SK-N-SH (cell line): Measurements from ENCODE around the gene HECW1. TPM values are rescaled to one million over a fixed set of nuclear protein-coding genes. Genes with fewer than 3 reads are reported as not detected.
A peak's percentile ranks its signal among the peaks of the same experiment; 100 is the strongest.

Experiments used
- CTCF ChIA-PET: fragments of 300-600, 350-600 bp; formaldehyde crosslinking; extraction: SDS; loops from one replicate; lab custom pipeline; 2021; lab: Yijun Ruan, JAX
- POLR2A ChIA-PET: fragments of 350-600 bp; sonication (Branson Sonifier 250); formaldehyde crosslinking; extraction: SDS; loops from one replicate; lab custom pipeline; 2020; ENCODE audit warnings: antibody characterized with exemption, inconsistent platforms; lab: Yijun Ruan, JAX
- DNase-seq: peaks from one replicate; pipeline ENCODE4 v3.0.0; 2012
- H2AFZ ChIP-seq: fragments of 200-600 bp; sonication (generic); 2 replicates; pipeline ENCODE4 v1.8.1; 2016; ENCODE audit warnings: antibody characterized with exemption, mild to moderate bottlenecking, low read depth
- H3F3A ChIP-seq: fragments of 200-600 bp; sonication (generic); replicated peaks from 2 replicates; pipeline ENCODE3; 2016; ENCODE audit warnings: antibody characterized with exemption, mild to moderate bottlenecking; ENCODE audit not compliant: insufficient read depth
- H3K27ac ChIP-seq, 2 experiments: fragments of 200-500 bp in 1 of 2; fragments of 200-600 bp in 1 of 2; sonication (Bioruptor generic) in 1 of 2; sonication (generic), shearing (Covaris generic) in 1 of 2; 2 replicates each; pipeline versions ENCODE4 v1.5.1 to v1.6.1; 2014 to 2016; ENCODE audit warnings: low read depth in 2 of 2, inconsistent platforms in 1 of 2, low read length in 1 of 2, mild to moderate bottlenecking in 1 of 2, mixed read lengths in 1 of 2
- H3K27me3 ChIP-seq: fragments of 200-600 bp; sonication (generic), shearing (Covaris generic); 2 replicates; pipeline ENCODE4 v1.6.1; 2016; ENCODE audit warnings: mixed run types; ENCODE audit not compliant: insufficient read depth
- H3K36me3 ChIP-seq, 2 experiments: fragments of 200-500 bp in 1 of 2; fragments of 200-600 bp in 1 of 2; sonication (Bioruptor generic) in 1 of 2; sonication (generic) in 1 of 2; replicated peaks in 1 of 2; 2 replicates each; pipeline versions ENCODE3 to v1.5.1; 2014 to 2016; ENCODE audit warnings: low read length in 1 of 2, mild to moderate bottlenecking in 1 of 2; ENCODE audit not compliant: insufficient read depth in 2 of 2, control insufficient read depth in 1 of 2
- H3K4me1 ChIP-seq, 2 experiments: fragments of 200-500 bp in 1 of 2; fragments of 200-600 bp in 1 of 2; sonication (Bioruptor generic) in 1 of 2; sonication (generic), shearing (Covaris generic) in 1 of 2; 2 replicates each; pipeline versions ENCODE4 v1.5.1 to v1.6.1; 2014 to 2016; ENCODE audit warnings: low read depth in 1 of 2, low read length in 1 of 2, mixed run types in 1 of 2; ENCODE audit not compliant: insufficient read depth in 2 of 2, control insufficient read depth in 1 of 2
- H3K4me2 ChIP-seq: fragments of 200-600 bp; sonication (generic), shearing (Covaris generic); 2 replicates; pipeline ENCODE4 v1.6.1; 2017; ENCODE audit warnings: mixed run types
- H3K4me3 ChIP-seq, 2 experiments: fragments of 200-500 bp in 1 of 2; fragments of 200-600 bp in 1 of 2; sonication (Bioruptor generic) in 1 of 2; sonication (generic), shearing (Covaris generic) in 1 of 2; 2 replicates each; pipeline versions ENCODE4 v1.5.1 to v1.8.1; 2014 to 2016; ENCODE audit warnings: low read depth in 2 of 2, inconsistent platforms in 1 of 2, low read length in 1 of 2, mild to moderate bottlenecking in 1 of 2, mixed read lengths in 1 of 2, moderate library complexity in 1 of 2
- H3K79me2 ChIP-seq: fragments of 200-600 bp; sonication (generic); 2 replicates; pipeline ENCODE4 v1.8.1; 2017; ENCODE audit warnings: mild to moderate bottlenecking; ENCODE audit not compliant: insufficient read depth
- H3K9ac ChIP-seq: fragments of 200-600 bp; sonication (generic); 2 replicates; pipeline ENCODE4 v1.6.1; 2017; ENCODE audit warnings: mixed run types
- H3K9me2 ChIP-seq: fragments of 200-600 bp; sonication (generic); 2 replicates; pipeline ENCODE4 v1.6.1; 2017; ENCODE audit warnings: mixed run types
- H3K9me3 ChIP-seq: fragments of 200-600 bp; sonication (generic); 2 replicates; pipeline ENCODE4 v1.6.1; 2017; ENCODE audit warnings: mixed run types, mild to moderate bottlenecking, moderate library complexity
- H4K20me1 ChIP-seq: fragments of 200-600 bp; sonication (generic); 2 replicates; pipeline ENCODE4 v1.6.1; 2017; ENCODE audit warnings: mild to moderate bottlenecking, mixed run types; ENCODE audit not compliant: insufficient read depth
- CTCF ChIP-seq: fragments of 200-600 bp; sonication (generic); IDR thresholded peaks from 2 replicates; pipeline ENCODE4 v1.6.1; 2017; ENCODE audit warnings: antibody characterized with exemption, mild to moderate bottlenecking, moderate library complexity
- ELF1 ChIP-seq: IDR thresholded peaks from 2 replicates; pipeline ENCODE4 v1.4.0; 2012
- EP300 ChIP-seq, 2 experiments: IDR thresholded peaks; 2 replicates each; pipeline versions ENCODE4 v1.4.0 to v1.6.1; 2012; ENCODE audit warnings: borderline replicate concordance in 1 of 2, low read depth in 1 of 2, low read length in 1 of 2
- EZH2phosphoT487 ChIP-seq: fragments of 200-600 bp; sonication (generic); IDR thresholded peaks from 2 replicates; pipeline ENCODE4 v1.6.1; 2017; ENCODE audit warnings: low read depth, mixed run types, mild to moderate bottlenecking, antibody characterized with exemption, moderate library complexity, borderline replicate concordance
- FOSL2 ChIP-seq: IDR thresholded peaks from 2 replicates; pipeline ENCODE4 v1.4.0; 2012; ENCODE audit warnings: low read depth, mild to moderate bottlenecking, moderate library complexity, borderline replicate concordance
- FOXM1 ChIP-seq: IDR thresholded peaks from 2 replicates; pipeline ENCODE4 v1.4.0; 2012; ENCODE audit warnings: low read depth, mild to moderate bottlenecking
- GABPA ChIP-seq: IDR thresholded peaks from 2 replicates; pipeline ENCODE4 v1.4.0; 2012; ENCODE audit warnings: low read depth, mild to moderate bottlenecking
- GATA2 ChIP-seq: sonication (generic); formaldehyde crosslinking; IDR thresholded peaks from 2 replicates; pipeline ENCODE4 v1.5.0; 2020; ENCODE audit warnings: mild to moderate bottlenecking, missing genetic modification reagents
- IRF3 ChIP-seq: fragments of 150-350 bp; IDR thresholded peaks from 2 replicates; pipeline ENCODE4 v1.6.1; 2016; ENCODE audit warnings: mild to moderate bottlenecking, low read depth, low read length
- MEF2A ChIP-seq: IDR thresholded peaks from 2 replicates; pipeline ENCODE4 v1.4.0; 2012; ENCODE audit warnings: low read depth, borderline replicate concordance
- MXI1 ChIP-seq: IDR thresholded peaks from 2 replicates; pipeline ENCODE4 v1.6.1; 2012; ENCODE audit warnings: mild to moderate bottlenecking, low read depth, low read length, improper control_type of control experiment
- POLR2AphosphoS5 ChIP-seq: IDR thresholded peaks from 2 replicates; pipeline ENCODE4 v1.6.1; 2012; ENCODE audit warnings: low read depth, low read length
- RAD21 ChIP-seq: IDR thresholded peaks from 2 replicates; pipeline ENCODE4 v1.6.1; 2012; ENCODE audit warnings: mild to moderate bottlenecking, low read length
- REST ChIP-seq: IDR thresholded peaks from 2 replicates; pipeline ENCODE4 v1.6.1; 2012; ENCODE audit warnings: mild to moderate bottlenecking, low read depth, low read length, moderate library complexity
- RXRA ChIP-seq: IDR thresholded peaks from 2 replicates; pipeline ENCODE4 v1.4.0; 2012; ENCODE audit warnings: low read depth, mild to moderate bottlenecking, borderline replicate concordance
- SMC3 ChIP-seq: IDR thresholded peaks from 2 replicates; pipeline ENCODE4 v1.6.1; 2012; ENCODE audit warnings: low read depth, low read length, improper control_type of control experiment
- YY1 ChIP-seq: IDR thresholded peaks from 2 replicates; pipeline ENCODE4 v1.4.0; 2012; ENCODE audit warnings: low read depth, mild to moderate bottlenecking
- ZBTB33 ChIP-seq: IDR thresholded peaks from 2 replicates; pipeline ENCODE4 v1.4.0; 2012; ENCODE audit warnings: low read depth, borderline replicate concordance
- WGBS: methylation state at CpG from one replicate; pipeline ENCODE4 v1.1.6; 2017; ENCODE audit warnings: low lambda C conversion rate; 5-methylcytosine and 5-hydroxymethylcytosine counted together
- polyA plus RNA-seq, 3 experiments: library from polyadenylated mRNA; depleted of rRNA; stranded (reverse); fragments of >200 nt; gene quantifications; 2 replicates each; pipeline ENCODE4 v1.2.3, GENCODE V29; 2012
- TF ChIP-seq, protein P1 (sequence below): fragments of 150-350 bp; IDR thresholded peaks from 2 replicates; pipeline ENCODE4 v1.6.1; 2017; ENCODE audit warnings: antibody characterized with exemption, low read length, low read depth, borderline replicate concordance
- TF ChIP-seq, protein P2 (sequence below): IDR thresholded peaks from 2 replicates; pipeline ENCODE4 v1.4.0; 2012; ENCODE audit warnings: low read depth

Gene HECW1
- polyA plus RNA-seq, 1 of the 3 experiments (the other 2 are of a cell fraction) = not detected

DNA sequence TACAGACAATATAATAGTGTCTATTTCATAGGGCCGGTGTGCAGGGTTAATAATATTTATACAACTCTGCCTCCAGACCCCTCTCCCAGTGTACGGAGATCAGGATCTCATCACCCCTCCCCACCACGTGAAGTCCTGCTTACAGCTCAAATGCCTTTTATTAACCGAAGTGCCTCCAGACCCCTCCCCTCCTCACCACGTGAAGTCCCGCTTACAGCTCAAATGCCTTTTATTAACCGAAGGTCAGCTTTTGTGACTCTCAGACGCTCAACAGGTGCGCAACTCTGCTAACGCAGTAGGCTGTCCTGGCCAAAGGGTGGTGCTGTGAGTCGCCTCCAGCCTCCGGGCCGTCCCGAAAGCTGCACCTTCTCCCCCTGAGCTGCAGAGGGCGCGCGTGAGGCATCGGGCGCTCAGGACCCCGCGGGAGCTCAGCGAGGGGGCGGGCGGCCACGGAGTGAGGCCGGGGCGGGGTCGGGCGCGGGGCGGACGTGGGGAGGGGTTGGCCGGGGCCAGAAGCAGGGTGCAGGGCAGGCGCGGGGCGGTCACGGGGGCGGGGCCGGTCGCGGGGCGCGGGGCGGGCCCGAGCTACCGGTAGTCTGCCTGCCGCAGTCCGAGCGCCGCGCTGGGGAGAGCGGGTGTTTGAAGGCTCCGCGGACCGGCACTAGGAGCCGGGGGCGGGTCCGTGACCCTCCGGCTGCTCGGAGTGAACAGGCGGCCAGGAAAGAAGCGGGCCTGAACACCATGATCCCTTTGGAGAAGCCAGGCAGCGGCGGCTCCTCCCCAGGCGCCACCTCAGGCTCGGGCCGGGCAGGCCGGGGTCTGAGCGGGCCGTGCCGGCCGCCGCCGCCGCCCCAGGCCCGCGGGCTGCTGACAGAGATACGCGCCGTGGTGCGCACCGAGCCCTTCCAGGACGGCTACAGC lies 470.3 kb downstream of the HECW1 start, which contains the start of gene STK17A:
STK17A (plus strand) TSS at position 606 of the 921 bp plus-strand sequence; CDS start at position 742, 136 bp downstream.
- Histone ChIP-seq H3K9ac (peak within 1 kb of the TSS; percentile 90), H2AFZ (no peak within 1 kb of the TSS)
- TF ChIP-seq ELF1 (no peak), GABPA (no peak), EZH2phosphoT487 (no peak), MXI1 (no peak), ZBTB33 (peak; percentile 32; the same call in 1 of the 2 replicates), GATA2 (CRISPR knock-in tag) (peak; percentile 13; the same call in 1 of the 2 replicates), MEF2A (no peak), CTCF (peak; percentile 100), YY1 (no peak), EP300 (IDR thresholded peaks at IDR 0.05; ENCODE audit: borderline replicate concordance in 1 of 2, low read depth in 1 of 2, low read length in 1 of 2) (peak in 1 of 2 experiments; percentile 3; a peak in 1 of 4 replicates), RXRA (no peak), IRF3 (no peak), FOXM1 (peak; percentile 79; the same call in 1 of the 2 replicates), RAD21 (peak; percentile 96), REST (peak; percentile 68; the same call in 1 of the 2 replicates), SMC3 (peak; percentile 100), FOSL2 (no peak), POLR2AphosphoS5 (peak; percentile 99)
- TF ChIP-seq, protein P1, sequence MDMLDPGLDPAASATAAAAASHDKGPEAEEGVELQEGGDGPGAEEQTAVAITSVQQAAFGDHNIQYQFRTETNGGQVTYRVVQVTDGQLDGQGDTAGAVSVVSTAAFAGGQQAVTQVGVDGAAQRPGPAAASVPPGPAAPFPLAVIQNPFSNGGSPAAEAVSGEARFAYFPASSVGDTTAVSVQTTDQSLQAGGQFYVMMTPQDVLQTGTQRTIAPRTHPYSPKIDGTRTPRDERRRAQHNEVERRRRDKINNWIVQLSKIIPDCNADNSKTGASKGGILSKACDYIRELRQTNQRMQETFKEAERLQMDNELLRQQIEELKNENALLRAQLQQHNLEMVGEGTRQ = peak; percentile 4; the same call in 1 of the 2 replicates
- TF ChIP-seq, protein P2, sequence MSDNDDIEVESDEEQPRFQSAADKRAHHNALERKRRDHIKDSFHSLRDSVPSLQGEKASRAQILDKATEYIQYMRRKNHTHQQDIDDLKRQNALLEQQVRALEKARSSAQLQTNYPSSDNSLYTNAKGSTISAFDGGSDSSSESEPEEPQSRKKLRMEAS = no peak; the same call in 1 of the 2 replicates

More for the DNA sequence above, 470.3 kb downstream of the HECW1 start, which contains the start of gene STK17A:
- POLR2A ChIA-PET = interaction anchor here (0.6 to 1.6 kb wide), 15 partner anchors 8 to 343 kb away, joined by 3 to 18 read pairs (median 3); partner anchors contain the start of genes BLVRA, COA1 and UBE2D4
- H3K36me3 ChIP-seq = peaks cover 0 to 5% of the 10 kb centered on the region in 2 experiments
- peak within 1 kb of the TSS; percentile 70 to 98 for H3K4me3 ChIP-seq
- peak; percentile 99 for DNase-seq
- H3K4me2 ChIP-seq = peak within 1 kb of the TSS; percentile 94
- no peaks in the 10 kb centered on the region for H3K9me2 ChIP-seq
- H3K4me1 ChIP-seq = peaks cover 15 to 20% of the 10 kb centered on the region in 2 experiments; a peak in 3 of 4 replicates
- no peaks in the 10 kb centered on the region for H3K9me3 ChIP-seq
- WGBS = 7% methylated on average over 11 of the region's 83 CpGs
- peaks cover 48% of the 10 kb centered on the region for H3K79me2 ChIP-seq
- peak within 1 kb of the TSS; percentile 83 to 88 for H3K27ac ChIP-seq
- H3F3A ChIP-seq = peaks cover 7% of the 10 kb centered on the region
- peaks cover 47% of the 10 kb centered on the region for H4K20me1 ChIP-seq
- CTCF ChIA-PET = interaction anchor here (0.6 to 8.5 kb wide), 132 partner anchors 9 to 1545 kb away, joined by 3 to 346 read pairs (median 6); partner anchors contain the start of genes BLVRA, COA1 and UBE2D4
- no peaks in the 10 kb centered on the region for H3K27me3 ChIP-seq
